GM19035 (cell line): Measurements from ENCODE around the gene TMEM273.
A peak's percentile ranks its signal among the peaks of the same experiment; 100 is the strongest.

Experiments used
- ATAC-seq: cut with Tn5 transposase; IDR thresholded peaks from one replicate; pipeline ENCODE4 v1.9.1; 2021; ENCODE audit not compliant: unreplicated experiment

The TMEM273 gene, protein sequence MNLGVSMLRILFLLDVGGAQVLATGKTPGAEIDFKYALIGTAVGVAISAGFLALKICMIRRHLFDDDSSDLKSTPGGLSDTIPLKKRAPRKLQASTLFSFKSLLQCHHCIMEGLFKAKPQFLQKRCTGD

GRCh38 chr10:49187950-49188761 lies at the start of gene TMEM273:
Gene TMEM273 (minus strand): TSS chr10:49188391. CDS start chr10:49188336, 55 bp downstream.
- ATAC-seq, result peak; percentile 77

GRCh38 chr10:49237985-49238384 lies 49.8 kb upstream of the TMEM273 start:
- no peak for ATAC-seq

GRCh38 chr10:49235392-49235791 lies 47.2 kb upstream of the TMEM273 start:
- ATAC-seq, result no peak

GRCh38 chr10:49231086-49231820 lies 43.1 kb upstream of the TMEM273 start:
- ATAC-seq, result no peak

DNA sequence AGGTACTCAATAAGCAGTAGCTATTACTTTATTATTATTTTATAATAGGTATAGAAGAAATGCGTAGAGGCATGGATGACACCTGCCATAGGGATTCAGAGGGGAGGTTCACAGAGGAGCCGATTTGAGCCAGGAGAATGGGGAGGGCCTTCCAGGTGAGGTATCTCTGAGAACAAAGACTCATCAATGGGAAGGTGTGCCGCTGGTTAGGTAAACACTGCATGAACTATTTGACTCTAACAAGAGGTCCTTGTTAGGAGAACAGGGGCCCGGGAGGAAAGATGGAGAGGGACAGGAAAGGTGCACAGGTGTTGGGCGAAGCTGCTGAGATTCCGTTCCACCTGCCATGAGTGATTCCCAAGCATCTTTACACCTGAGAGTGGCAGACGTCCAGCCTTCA lies 41.8 kb upstream of the TMEM273 start:
- no peak for ATAC-seq

DNA sequence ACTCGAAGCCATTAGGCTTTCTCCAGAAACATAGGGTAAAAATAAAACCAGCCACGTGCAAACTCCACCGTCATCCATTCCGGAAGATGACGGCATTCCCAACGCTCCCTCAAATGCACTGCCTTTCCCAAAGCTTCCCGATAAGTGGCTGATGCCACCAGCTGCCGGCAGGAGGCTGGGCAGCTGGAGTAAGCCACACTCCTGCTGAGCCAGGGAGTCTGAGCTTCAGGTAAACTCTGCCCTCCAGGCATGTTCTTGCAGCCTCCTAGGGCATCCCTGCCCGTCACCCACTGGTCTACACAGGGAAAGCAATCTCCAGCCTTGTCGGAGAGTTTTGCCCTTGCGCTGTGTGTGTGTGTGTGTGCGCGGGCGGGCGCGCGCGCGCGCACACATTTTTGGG lies 40.5 kb upstream of the TMEM273 start:
- no peak for ATAC-seq

DNA sequence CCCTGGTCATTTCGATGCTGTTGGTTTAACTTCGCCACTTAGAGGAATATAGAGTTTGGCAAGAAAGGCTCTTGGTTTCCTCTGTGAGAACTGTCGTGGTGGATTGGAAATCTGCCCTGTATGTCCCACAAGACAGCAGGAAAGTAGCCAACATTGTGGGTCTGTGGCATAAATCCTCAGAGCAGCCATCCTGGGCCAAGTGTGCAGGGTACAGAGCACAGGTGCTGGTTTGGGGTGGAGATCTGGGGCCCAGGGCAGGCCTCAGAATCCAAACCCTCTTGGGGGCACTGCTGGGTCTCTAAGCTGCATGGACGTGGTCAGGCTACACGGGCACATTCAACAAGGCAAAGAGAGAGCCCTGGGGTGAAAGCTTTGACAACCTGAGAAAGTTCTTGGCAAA lies 39.2 kb upstream of the TMEM273 start:
- ATAC-seq, result no peak

GRCh38 chr10:49226594-49226993 lies 38.4 kb upstream of the TMEM273 start:
- no peak for ATAC-seq

DNA sequence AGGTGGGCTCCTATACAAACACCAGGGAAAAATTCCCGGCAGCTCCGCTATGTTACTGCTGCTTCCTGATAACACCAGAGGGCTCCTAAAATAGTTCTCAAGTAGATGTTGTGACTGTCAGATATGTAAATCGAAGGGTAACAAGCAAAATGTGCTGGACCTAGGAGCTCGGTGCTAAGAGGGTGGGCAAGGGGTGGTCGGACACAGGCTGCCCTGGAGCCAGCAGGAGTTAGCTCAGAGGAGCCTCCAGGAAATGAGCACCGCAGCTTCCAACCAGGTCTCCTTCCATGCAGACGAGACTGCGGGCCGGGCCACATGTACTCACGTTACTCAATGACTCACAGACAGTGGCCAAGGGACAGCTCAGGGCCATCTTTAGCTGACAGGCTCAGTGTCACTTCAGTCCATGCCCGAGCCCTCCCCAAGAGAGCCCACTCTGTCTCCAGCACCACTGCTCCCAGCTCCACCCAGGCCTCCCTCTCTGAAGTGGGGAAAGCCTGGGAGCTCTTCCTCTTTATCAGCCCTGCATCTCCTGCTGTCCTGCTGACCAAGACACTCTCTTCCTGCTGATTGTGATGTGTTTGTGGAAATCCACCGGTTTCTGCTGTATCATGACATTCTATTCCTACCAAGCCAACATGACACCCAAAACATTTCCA lies 37.2 kb upstream of the TMEM273 start:
- ATAC-seq, result no peak

DNA sequence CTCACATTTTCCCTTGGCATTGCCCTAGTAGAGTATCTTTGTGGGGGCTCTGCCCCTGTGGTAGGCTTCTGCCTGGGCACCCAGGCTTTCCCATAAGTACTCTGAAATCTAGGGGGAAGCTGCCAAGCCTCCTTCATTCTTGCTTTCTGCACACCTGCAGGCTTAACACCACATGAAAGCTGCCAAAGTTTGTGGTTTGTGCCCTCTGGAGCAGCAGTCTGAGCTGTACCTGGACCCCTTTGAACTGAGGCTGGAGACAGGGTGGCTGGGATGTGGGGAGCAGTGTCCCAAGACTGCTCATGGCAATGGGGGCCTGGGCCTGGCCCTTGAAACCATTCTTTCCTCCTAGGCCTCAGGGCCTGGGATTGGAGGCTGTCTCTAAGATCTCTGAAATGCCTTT lies 35.0 kb upstream of the TMEM273 start:
- ATAC-seq, result no peak

- ATAC-seq, result no peak
These were observed 34.0 kb upstream of the TMEM273 start for GRCh38 chr10:49222170-49222569.

DNA sequence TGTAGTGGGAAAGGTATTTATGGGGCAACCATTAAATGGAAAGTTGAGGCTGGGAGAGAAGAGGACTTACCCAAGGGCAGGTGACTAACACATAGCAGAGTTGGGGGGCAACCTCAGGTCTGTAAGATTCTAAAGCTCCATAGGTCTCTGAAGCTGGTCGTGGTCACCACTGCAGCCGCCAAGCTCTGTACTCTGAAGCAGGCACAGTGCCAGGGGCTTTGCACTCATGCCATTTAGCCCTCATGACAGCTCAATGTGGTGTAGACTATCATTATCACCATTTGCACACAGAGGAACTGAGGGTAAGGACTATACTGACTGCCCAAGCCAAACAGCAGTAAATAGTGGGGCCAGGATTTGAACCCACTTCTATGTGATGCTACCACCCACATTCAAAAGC lies 32.5 kb upstream of the TMEM273 start:
- no peak for ATAC-seq

- no peak for ATAC-seq
These were observed 31.8 kb upstream of the TMEM273 start for GRCh38 chr10:49220031-49220430.

- no peak for ATAC-seq
These were observed 31.1 kb upstream of the TMEM273 start for GRCh38 chr10:49219248-49219647.

- ATAC-seq, result no peak
These were observed 30.3 kb upstream of the TMEM273 start for GRCh38 chr10:49218480-49218879.

- no peak for ATAC-seq
These were observed 29.5 kb upstream of the TMEM273 start for GRCh38 chr10:49217645-49218044.

GRCh38 chr10:49213211-49213610 lies 25.0 kb upstream of the TMEM273 start:
- no peak for ATAC-seq

GRCh38 chr10:49212783-49213182 lies 24.6 kb upstream of the TMEM273 start:
- ATAC-seq, result no peak

DNA sequence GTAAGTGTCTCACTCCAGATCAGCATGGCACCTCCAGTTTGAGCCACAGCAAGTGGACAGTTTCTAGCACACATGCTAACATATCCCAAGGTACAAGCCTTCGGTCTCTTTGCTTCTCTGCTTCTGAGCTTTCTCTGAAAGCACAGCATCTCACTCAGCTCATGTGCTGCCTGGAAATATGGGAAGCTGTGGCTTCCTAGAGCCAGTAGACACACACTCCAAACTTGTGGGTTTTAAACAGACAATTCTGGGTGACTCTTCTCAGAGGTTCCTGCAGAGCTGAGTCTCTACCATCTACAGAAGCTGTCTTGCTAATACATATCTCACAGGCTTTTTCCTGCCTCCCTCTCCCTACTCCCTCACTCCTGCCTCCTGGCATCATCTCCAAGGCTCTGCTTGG lies 23.9 kb upstream of the TMEM273 start:
- no peak for ATAC-seq

DNA sequence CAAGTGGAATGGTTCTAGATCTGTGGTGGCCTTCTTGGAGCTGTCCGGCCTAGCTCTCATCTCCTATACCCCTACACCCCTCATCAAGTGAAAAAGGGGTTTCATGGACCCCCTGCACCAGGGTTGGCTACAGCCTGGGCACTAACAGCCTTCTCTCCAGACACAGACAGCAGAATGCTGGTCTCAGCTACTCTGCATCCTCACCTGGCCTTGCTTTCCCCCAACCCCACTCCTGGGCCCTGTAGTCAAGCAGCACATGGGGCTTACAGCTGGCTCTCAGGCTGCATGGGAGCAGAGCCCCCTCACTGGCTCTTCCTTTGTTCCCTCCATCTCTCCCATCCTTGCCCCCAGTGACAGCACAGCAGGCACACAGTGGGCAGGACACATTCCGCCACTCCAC lies 20.8 kb upstream of the TMEM273 start:
- ATAC-seq, result no peak

DNA sequence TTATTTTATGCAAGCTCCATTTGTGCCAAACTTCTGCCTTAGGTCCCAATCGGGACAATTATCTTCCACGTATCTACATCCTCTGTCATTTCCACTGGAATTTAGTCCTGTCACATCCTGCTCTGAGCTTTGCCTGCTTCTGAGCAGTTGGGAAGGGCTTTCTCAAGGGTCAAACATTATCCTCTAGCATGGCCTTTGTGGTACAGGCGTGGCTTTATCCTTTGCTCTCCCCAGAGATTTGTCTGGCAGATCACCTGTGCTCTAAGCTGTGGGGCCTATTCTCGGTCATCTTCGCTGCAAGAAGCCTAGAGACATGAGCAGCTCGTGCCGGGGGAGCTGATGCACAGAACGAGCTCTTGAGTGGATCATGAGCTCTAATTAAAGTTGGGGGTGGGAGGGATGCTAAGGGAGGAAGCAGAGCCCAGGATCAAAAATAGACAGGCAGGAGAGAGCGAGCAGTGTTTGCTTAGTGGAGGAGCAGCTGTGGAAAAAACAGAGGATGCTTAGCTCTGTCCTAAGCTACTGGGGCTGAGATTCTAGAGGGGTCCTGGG lies 19.8 kb upstream of the TMEM273 start:
- no peak for ATAC-seq
